ENCODE measurements around the gene CRPPA. TPM values are rescaled to one million over a fixed set of nuclear protein-coding genes. Genes with fewer than 3 reads are reported as not detected.

The CRPPA gene
- total RNA-seq, 1 experiment from 2014 or later, result 2.4 TPM

GRCh38 chr7:16396766-16397500 is 24.4 kb downstream of the CRPPA start:
- Histone ChIP-seq H3K27me3 (ENCODE audit: control insufficient read depth, insufficient read depth, low read length) (no peaks in the 10 kb centered on the region), H3K9me3 (ENCODE audit: control insufficient read depth, insufficient read depth, low read depth, low read length) (peaks cover 57% of the 10 kb centered on the region), H3K4me3 (ENCODE audit: low read depth in 2 of 2, low read length in 2 of 2) (no peak overlapping the region), H3K36me3 (ENCODE audit: control insufficient read depth, insufficient read depth, low read length) (no peaks in the 10 kb centered on the region), H3K27ac (ENCODE audit: low read length) (no peak overlapping the region), H3K4me1 (ENCODE audit: control insufficient read depth, insufficient read depth, low read length) (no peaks in the 10 kb centered on the region)
- ATAC-seq, result no peak
- ChIA-PET POLR2A (no interaction called here), CTCF (no interaction called here)
- in situ Hi-C loops (cut with HindIII; ENCODE audit: low pct_unique_long_range_greater_than_20kb, low sequenced_read_pairs) (no loop called here), intact Hi-C loops (cut with micrococcal nuclease; ENCODE audit: unreplicated experiment) (no loop called here)
- BruUV-seq (replicated peaks), result no TSS peak
- TF ChIP-seq SIN3A (IDR thresholded peaks at IDR 0.05; ENCODE audit: borderline replicate concordance, insufficient read depth, low read depth, low read length), result no peak
- no peak for TF ChIP-seq POLR2AphosphoS5 (IDR thresholded peaks at IDR 0.05; ENCODE audit: low read depth, low read length)
- TF ChIP-seq, protein P1, sequence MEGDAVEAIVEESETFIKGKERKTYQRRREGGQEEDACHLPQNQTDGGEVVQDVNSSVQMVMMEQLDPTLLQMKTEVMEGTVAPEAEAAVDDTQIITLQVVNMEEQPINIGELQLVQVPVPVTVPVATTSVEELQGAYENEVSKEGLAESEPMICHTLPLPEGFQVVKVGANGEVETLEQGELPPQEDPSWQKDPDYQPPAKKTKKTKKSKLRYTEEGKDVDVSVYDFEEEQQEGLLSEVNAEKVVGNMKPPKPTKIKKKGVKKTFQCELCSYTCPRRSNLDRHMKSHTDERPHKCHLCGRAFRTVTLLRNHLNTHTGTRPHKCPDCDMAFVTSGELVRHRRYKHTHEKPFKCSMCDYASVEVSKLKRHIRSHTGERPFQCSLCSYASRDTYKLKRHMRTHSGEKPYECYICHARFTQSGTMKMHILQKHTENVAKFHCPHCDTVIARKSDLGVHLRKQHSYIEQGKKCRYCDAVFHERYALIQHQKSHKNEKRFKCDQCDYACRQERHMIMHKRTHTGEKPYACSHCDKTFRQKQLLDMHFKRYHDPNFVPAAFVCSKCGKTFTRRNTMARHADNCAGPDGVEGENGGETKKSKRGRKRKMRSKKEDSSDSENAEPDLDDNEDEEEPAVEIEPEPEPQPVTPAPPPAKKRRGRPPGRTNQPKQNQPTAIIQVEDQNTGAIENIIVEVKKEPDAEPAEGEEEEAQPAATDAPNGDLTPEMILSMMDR (IDR thresholded peaks at IDR 0.05), result no peak
- TF ChIP-seq, protein P2, sequence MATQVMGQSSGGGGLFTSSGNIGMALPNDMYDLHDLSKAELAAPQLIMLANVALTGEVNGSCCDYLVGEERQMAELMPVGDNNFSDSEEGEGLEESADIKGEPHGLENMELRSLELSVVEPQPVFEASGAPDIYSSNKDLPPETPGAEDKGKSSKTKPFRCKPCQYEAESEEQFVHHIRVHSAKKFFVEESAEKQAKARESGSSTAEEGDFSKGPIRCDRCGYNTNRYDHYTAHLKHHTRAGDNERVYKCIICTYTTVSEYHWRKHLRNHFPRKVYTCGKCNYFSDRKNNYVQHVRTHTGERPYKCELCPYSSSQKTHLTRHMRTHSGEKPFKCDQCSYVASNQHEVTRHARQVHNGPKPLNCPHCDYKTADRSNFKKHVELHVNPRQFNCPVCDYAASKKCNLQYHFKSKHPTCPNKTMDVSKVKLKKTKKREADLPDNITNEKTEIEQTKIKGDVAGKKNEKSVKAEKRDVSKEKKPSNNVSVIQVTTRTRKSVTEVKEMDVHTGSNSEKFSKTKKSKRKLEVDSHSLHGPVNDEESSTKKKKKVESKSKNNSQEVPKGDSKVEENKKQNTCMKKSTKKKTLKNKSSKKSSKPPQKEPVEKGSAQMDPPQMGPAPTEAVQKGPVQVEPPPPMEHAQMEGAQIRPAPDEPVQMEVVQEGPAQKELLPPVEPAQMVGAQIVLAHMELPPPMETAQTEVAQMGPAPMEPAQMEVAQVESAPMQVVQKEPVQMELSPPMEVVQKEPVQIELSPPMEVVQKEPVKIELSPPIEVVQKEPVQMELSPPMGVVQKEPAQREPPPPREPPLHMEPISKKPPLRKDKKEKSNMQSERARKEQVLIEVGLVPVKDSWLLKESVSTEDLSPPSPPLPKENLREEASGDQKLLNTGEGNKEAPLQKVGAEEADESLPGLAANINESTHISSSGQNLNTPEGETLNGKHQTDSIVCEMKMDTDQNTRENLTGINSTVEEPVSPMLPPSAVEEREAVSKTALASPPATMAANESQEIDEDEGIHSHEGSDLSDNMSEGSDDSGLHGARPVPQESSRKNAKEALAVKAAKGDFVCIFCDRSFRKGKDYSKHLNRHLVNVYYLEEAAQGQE (IDR thresholded peaks at IDR 0.05; ENCODE audit: insufficient read depth in 1 of 2, low read depth in 2 of 2, low read length in 1 of 2), result no peak
- TF ChIP-seq TCF7L2 (IDR thresholded peaks at IDR 0.05; ENCODE audit: low read depth, low read length), result no peak
- DNase-seq (ENCODE audit: low read depth, low spot score), result no peak

DNA sequence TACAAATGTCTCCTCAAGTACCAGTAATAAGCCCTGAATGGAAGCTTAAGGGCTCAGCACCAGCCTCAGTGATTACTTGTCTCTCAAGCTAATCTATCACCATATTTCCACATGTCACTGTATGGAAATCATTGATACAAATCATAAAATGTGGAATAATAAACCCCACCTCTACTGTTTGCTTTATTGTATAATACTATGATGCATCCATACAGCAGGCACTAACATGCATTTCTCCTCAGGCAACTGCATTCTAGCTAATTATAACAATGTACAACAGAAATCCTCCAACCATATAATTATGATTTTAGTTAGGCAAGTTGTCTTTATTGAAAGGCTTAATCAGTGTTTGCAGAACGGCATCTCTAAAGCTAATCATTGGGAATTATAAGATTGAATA is 26.2 kb downstream of the CRPPA start:
- intact Hi-C loops (cut with micrococcal nuclease; ENCODE audit: unreplicated experiment), result no loop called here
- no peak overlapping the region for H3K27ac ChIP-seq (ENCODE audit: low read length)
- no TSS peak for BruUV-seq (replicated peaks)
- H3K4me3 ChIP-seq (ENCODE audit: low read depth in 2 of 2, low read length in 2 of 2), result no peak overlapping the region
- no peaks in the 10 kb centered on the region for H3K4me1 ChIP-seq (ENCODE audit: control insufficient read depth, insufficient read depth, low read length)
- no peak for DNase-seq (ENCODE audit: low read depth, low spot score)
- no peak for ATAC-seq
- ChIA-PET CTCF (no interaction called here), POLR2A (no interaction called here)
- no peaks in the 10 kb centered on the region for H3K27me3 ChIP-seq (ENCODE audit: control insufficient read depth, insufficient read depth, low read length)
- peaks cover 50% of the 10 kb centered on the region for H3K9me3 ChIP-seq (ENCODE audit: control insufficient read depth, insufficient read depth, low read depth, low read length)
- in situ Hi-C loops (cut with HindIII; ENCODE audit: low pct_unique_long_range_greater_than_20kb, low sequenced_read_pairs), result no loop called here
- TF ChIP-seq TCF7L2 (IDR thresholded peaks at IDR 0.05; ENCODE audit: low read depth, low read length) (no peak), SIN3A (IDR thresholded peaks at IDR 0.05; ENCODE audit: borderline replicate concordance, insufficient read depth, low read depth, low read length) (no peak), POLR2AphosphoS5 (IDR thresholded peaks at IDR 0.05; ENCODE audit: low read depth, low read length) (no peak)
- TF ChIP-seq, protein P2 (IDR thresholded peaks at IDR 0.05; ENCODE audit: insufficient read depth in 1 of 2, low read depth in 2 of 2, low read length in 1 of 2), result no peak
- TF ChIP-seq, protein P1 (IDR thresholded peaks at IDR 0.05), result no peak
- no peaks in the 10 kb centered on the region for H3K36me3 ChIP-seq (ENCODE audit: control insufficient read depth, insufficient read depth, low read length)
